DLD1 (cell line): ENCODE results near the gene TBC1D12.
"Not testable (repeated sequence)": the region's sequence is repeated elsewhere in the genome, so short reads cannot be mapped to it uniquely, and the experiment has no call there.

Experiments used
- in situ Hi-C: cut with HindIII; loops from 2 replicates; pipeline ENCODE4 v1.10.0; 2017; ENCODE audit warnings: low sequenced_read_pairs

Gene TBC1D12

DNA sequence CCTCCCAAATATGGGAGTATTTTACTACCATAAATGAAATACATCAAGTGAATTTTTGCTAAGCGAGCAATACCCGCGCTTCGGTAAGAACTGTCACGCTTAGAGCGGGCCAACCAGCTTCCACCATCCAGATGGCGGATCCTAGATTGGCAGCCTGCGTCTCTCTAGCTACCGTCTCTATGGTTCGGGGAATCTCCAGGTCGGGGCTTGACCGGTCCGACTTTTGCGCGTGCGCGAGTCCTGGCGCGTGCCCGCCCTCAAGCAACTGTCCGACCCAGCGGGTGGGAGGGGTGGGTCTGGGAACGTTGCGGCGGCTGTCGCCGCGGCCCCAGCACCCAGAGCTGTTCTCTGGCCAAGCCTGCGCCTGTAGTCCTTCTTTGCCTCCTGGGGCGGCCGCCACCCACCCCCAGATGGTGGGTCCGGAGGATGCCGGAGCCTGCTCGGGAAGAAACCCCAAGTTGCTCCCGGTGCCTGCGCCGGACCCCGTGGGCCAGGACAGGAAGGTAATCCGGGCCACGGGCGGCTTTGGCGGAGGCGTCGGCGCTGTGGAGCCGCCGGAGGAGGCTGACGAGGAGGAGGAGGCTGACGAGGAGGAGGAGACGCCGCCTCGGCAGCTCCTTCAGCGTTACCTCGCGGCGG, at the start of gene TBC1D12:
TBC1D12 (plus strand) TSS at position 338 of the 639 bp plus-strand sequence; CDS start at position 411, 73 bp downstream.
- in situ Hi-C loops, result no loop called here

DNA sequence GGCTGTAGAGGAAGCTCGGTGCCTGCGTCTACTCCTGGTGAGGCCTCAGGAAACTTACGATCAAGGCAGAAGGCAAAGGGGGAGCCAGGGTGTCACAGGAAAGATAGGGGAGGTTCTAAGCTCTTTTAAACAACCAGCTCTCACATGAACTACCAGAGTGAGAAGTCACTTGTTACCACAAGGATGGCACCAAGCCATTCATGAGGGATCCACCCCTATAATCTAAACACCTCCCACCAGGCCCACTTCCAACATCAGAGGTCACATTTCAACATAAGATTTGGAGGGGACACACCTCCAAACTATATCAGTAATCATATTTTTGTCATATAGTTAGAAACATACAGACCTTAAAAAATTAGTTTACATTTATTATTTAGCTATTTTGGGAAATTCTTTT, 49.0 kb upstream of the TBC1D12 start:
- in situ Hi-C loops, result no loop called here

DNA sequence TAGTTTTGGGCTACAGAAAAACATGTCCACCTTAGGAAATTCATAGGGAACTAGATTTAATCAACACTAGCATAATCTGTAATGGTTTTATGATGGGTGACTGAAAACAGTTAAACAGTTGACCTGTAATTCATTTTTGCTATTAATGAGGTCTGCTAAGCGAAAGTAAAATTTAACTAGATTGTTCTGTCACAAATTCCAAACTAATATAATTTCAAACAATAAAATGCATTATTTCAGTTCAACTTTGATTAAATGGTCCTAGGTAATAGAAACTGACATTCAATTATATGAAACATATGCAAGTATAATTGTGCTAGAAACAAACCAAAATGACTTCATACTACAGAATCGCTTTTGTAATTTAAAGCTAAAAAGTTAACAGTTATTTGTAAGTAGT, 46.5 kb upstream of the TBC1D12 start:
- in situ Hi-C loops, result no loop called here

DNA sequence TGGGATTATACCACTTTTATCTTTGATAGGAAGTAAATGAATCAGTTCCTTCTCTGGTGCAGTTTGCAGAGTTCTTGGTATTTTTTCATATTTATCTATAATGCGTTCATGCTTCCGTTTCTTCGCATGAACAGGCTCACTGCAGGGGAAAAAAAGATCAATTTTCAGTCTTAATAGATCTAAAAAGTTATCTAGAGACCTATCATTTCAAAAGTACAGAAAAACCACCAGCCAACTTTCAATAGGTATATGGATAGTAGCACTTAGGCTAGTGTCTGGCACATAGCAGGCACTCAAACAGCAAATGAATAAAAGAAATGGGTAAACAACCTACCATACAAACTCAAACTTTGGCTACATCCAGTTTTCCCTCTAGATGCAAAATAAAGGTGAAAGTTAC, 45.1 kb upstream of the TBC1D12 start:
- in situ Hi-C loops, result no loop called here

DNA sequence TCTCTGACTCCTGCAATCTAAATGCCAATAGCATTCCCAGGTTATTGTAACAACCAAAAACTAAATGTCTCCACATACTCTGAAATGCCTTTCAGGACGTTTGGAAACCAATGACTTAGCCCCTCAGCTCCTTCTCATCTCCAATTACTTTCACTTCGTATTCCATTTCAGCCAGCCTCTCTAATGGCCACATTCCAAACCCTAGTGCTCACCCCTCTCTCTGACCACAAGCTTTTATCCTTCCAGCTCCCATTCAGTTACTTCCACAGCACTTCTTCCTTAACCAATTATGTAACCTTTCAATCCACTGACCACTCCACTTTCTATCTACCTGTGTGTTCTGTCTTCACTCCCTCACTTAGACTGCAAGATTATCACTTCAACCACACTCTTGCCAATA, 43.9 kb upstream of the TBC1D12 start:
- in situ Hi-C loops, result no loop called here

DNA sequence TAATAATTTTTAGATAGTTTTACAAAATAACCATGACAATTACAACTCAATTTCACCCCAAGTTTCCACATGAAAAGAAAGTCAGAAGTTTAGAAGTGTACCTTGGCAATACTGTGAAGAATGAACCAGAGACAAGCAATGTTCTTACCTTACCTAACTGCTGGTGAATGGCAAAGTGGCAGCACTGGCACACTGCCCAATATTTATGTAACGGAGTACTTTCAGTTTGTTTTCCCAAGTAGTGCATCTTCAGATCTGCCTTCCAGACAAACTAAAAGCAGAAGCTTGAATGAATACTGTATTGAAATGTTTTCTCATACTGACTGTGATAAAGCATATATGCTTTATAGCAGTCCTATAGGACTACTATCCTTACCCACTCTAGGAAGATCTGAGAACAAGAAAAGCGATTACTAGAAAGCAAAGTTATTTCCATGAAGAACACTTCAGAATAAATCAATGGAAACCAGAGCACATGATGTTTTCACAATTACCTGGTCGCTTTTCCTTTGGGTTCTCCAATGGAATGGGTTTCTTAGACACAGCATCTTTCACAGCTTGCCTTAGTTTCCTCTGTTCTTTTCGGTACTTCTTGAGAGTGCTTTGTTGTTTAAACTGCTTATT, 41.1 kb upstream of the TBC1D12 start:
- in situ Hi-C loops, result no loop called here

DNA sequence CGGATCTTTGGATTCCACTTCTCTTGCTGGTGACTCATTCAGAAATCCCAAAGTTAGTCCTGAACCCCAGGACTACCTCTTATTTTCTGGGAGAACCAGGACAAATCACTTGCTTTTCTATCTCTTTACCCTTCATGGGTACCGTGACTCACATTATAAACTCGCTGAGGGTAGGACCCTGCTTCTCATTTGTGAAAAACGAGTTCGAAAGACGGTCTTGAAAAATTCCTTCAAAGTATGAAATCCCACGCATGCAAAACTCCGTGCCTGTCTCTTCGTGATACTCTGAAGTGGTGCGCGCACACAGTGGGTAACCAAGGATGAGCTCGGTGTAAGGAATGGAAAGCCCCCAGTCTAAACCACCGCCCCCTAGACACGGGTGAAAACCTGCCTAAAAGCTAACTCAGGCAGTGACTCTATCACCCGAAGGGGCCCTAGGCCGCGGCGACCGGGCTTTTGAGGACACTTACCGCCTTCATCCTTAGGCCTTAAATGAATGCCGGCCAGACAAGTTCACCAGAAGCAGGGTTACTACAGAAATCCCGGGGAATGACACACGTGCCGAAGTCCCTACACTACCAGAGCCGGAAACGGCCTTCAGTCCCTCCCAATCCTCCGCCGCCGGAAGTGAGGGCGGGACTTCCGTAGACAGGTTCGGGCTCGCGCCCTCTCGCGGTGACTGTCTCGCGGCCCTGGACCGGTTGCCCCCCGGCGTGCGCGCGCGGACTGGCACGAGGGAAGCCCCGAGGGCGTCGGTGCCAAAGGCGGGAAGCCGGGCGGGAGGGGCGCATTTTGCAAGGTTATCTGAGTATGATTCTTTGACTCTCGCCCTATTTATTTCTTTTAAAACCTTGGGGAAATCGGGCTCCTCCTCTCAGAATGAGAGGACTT, 39.7 kb upstream of the TBC1D12 start, which contains the start of gene NOC3L:
NOC3L (minus strand) TSS at position 580 of the 891 bp plus-strand sequence; CDS start at position 479, 101 bp downstream.
- in situ Hi-C loops, result no loop called here

DNA sequence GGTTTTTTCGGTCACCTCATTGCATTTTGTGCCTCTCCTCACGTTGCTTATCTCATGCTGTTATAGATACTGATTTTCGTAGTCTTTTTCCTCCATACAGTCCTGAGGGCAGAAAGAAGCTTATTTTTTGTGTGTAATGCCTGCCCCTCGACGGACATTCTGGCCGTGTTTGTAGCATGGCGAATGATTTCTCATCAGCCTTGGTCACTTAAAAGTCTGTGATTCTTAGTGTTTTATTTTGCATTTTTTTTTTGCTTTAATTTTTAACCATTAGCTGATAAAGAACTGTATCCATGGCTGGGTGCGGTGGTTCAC, 39.1 kb upstream of the TBC1D12 start:
- in situ Hi-C loops, result no loop called here

DNA sequence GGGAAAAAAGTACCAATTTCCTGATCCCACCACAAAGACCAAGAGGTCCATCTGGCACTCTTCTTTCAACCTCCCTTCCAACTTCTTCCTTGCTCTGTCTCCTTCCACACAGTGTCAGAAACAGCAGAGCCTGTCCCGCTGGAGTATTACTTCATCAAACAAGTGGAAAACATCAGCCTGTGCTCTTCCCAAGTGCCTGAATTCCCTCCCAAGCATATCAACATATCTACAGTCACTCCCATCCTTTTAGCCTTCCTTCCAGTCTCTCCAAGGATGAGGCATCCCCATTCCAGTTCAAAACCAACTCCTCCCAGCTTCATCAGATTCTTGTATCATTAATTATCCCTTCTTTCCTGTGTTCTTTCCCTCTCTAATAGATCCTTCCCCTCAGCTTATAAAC, 37.9 kb upstream of the TBC1D12 start:
- in situ Hi-C loops, result no loop called here

DNA sequence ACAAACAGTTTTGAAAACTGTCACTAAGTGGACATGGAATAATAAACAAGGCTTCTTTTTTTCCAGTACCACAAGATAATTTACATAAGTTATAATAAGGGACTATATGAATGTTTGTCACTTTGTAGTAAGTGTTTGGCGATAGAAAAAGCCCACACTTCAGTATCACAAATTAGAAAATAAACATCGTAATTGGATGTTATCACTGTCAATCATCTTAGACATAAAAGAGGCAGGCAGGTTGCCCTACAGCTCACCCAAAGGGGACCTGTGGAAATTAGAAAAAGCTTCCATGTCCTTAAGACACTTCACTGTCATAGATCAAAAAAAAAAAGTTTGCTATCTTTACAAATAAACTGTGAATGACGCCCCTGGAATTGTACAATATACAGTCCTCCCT, 36.0 kb upstream of the TBC1D12 start:
- in situ Hi-C loops, result no loop called here

DNA sequence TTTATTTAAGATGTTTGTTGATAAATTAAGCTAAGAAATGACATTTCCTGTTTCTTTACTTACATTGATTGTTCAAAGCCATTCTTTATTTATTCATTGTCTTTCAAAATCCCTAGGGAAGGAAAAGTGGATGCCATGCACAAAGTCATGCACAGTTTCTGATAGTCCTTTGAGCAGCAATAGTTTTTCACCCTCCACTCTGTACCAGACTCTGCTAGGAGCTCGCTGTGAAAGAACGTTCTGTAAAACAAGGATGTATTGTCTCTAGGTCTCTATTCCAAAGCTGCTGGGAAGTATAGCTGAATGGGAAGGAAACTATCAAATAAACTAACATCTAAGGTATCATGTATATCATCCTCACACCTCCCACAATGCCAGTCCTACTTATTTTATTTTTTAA, 31.8 kb upstream of the TBC1D12 start:
- in situ Hi-C loops, result no loop called here

DNA sequence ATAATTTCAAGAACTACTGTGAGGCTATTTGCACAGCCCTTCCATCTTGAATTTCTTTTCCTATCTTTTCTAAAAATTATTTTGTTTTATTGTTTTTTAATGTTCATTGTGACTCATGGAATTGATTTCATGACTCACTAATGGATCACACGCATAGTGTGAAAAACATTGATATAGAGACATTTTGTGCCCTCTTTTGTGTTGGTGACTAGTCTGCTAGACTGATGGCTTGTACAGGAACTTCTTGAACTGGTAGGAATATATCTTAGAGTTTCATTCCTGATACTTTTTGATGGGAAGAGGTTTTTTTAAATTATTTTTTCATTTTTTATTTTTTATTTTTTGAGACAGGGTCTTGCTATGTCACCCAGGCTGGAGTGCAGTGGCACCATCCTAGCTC, 27.0 kb upstream of the TBC1D12 start:
- in situ Hi-C loops, result no loop called here

DNA sequence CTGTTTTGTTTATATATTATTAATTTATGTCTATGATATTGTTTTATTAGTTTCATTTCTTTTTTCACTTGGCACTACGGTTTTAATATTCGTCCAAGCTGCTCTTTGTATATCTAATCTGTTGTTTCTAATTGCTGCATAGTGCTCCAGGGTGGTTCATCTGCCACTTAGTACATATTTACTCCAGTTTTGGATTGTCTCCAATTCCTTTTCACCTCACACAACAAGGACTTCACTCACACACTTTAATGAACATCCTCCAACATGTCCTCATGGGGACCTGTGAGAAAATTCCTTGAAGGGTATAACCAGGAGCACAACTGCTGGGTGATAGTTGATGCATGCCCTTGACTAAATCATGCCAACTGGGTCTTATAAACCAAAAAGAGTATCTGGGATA, 25.5 kb upstream of the TBC1D12 start:
- in situ Hi-C loops, result no loop called here

DNA sequence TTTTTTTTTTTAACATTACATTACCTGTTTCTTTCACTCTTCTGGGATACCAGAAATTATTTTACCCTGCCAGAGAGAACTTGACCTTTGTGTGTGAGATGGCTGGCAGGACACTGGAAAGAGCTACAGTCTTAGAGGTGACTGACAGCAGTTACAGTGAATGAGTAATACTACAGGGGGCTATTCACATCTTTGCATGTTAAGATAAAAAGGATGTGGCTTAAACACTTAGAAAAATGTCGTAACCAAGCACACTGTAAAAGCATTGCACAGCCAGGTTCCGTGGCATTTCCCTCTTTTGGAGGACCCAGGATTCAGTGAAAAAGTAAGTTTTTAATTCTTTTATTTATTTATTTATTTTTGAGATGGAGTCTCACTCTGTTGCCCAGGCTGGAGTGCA, 18.8 kb upstream of the TBC1D12 start:
- in situ Hi-C loops, result no loop called here

DNA sequence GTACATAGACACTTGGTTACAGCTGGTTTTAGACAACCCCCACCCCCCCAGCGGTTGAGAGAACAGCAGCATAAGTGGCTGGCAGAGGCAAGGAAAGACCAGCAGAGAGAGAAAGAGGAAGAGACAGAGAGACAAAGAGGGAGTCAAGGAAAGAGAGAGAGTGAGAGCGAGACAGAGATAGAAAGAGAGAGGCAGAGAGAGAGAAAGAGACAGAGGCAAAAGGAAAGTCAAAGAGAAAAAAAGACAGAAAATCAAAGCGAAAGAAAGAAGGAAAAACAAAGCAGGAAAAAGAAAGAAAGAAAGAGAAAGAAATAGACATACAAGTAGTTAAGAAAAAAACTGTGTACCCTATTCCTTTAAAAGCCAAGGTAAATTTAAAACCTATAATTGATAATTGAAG, 16.6 kb upstream of the TBC1D12 start:
- in situ Hi-C loops, result not testable (repeated sequence)

DNA sequence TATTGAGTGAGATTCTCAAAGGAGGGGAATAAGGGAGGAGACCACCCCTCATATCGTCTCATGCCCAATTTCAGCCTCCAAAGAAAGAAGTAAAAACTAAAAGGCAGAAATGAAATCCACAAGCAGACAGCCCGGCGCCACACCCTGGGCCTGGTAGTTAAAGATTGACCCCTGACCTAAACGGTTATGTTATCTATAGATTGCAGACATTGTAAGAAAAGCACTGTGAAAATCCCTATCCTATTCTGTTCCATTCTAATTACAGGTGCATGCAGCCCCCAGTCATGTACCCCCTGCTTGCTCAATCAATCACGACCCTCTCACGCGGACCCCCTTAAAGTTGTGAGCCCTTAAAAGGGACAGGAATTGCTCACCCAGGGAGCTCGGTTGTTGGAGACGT, 10.2 kb upstream of the TBC1D12 start:
- in situ Hi-C loops, result not testable (repeated sequence)

DNA sequence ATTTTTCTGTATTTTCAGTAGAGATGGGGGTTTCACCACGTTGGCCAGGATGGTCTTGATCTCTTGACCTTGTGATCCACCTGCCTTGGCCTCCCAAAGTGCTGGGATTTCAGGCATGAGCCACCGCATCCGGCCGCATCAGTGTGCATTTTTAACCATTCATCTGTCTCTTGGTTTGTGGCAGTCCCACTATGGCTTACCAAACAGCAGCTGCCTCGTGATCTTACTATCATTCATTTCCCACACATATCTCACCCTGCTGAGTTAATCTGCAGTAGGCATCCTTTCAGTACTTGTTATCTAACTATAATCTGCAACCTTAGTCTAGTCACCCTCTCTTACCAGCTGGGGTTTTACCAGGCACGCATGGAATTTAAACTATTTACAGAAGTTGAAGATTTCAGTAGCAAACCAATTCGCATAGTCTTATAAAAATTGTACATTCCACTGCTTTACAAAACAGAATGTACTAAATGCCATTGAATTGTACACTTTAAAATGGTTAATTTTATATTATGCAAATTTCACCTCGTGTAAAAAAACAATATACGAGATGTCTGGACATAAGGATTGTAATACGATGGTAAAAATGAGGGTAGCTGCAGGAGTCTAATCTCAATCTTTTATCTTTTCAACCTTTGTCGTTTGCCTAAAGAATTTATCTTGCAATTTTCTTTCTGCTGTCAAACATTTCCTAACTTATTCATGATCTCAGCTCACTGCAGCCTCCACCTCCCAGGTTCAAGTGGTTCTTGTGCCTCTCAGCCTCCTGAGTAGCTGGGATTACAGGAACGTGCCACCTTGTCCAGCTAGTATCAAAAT, 4.6 kb upstream of the TBC1D12 start:
- in situ Hi-C loops, result no loop called here

DNA sequence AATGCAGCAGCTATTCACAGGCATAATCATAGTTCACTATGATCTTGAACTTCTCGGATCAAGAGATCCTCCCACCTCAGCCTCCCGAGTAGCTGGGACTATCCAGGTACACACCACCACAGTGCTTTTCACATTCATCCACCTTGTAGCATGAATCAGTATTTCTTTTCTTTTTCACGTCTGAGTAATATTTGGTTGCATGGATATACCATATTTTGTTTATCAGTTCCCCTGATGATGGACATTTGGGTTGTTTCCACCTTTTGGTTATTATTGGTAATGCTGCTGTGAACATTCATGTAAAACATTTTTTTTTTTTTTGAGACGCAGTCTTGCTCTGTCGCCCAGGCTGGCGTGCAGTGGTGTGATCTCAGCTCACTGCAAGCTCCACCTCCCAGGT, 3.6 kb upstream of the TBC1D12 start:
- in situ Hi-C loops, result no loop called here

DNA sequence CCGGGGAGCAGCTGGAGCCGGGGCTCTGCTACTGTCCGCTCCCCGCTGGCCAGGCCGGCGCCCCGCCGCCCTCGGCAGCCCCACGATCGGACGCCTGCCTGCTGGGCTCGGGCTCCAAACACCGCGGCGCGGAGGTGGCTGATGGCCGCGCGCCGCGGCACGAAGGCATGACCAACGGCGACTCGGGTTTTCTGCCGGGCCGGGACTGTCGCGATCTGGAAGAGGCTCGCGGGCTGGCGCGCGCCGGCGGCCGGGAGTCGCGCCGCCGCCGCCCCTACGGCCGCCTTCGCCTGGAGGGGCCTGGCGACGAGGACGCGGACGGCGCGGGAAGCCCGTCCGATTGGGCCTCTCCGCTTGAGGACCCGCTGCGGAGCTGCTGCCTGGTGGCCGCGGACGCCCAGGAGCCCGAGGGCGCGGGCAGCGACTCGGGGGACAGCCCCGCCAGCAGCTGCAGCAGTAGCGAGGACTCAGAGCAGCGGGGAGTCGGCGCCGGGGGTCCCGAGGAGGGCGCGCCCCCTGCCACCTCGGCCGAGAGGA, 570 bp downstream of the TBC1D12 start:
- in situ Hi-C loops, result no loop called here

DNA sequence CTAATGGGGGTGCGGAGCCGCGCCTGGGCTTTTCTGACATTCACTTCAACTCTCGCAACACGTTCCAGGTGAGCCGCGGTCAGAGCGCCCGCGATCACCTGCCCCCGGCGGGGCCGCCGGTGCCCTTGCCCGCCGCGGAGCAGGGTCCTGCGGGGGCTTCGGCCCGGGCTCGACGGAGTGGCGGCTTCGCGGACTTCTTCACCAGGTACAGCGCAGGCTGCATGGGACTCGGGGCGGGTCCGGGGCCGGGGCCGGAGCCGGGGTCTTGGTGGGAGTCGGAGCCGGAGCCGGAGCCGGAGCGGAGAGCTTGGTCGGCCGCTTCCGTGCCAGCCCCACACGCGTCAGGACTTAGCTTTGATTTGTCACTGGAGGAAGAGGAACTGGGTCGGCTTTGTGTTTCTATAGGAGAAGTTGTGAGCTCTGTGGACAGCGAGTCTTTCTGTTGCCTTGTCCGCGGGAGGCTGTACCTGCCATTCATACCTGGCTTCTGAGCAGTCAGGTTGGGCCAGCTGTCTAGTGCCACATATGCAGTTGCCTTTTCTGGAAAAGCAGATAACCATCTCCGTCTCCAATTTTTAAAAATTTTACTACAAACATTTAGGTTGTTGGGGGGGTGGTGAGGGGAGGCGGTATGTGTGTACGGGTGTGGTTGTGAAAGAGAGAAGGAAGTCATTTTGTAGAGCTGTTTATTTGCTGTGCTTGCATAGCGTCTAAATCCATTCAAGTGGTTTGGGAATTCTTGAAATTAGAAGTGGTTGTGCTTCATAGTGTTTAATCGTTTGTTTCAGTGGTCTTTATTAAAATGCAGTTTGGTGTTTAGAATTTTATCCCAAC, 1.3 kb downstream of the TBC1D12 start:
- in situ Hi-C loops, result no loop called here
